Measurements from ENCODE around the gene TOB1.

Gene TOB1

GRCh38 chr17:50830352-50830751 is 35.8 kb downstream of the TOB1 start:
- no peak overlapping the region for H3K4me3 ChIP-seq (ENCODE audit: low read length)
- no peak for DNase-seq (ENCODE audit: low read depth)
- TF ChIP-seq, protein P1, sequence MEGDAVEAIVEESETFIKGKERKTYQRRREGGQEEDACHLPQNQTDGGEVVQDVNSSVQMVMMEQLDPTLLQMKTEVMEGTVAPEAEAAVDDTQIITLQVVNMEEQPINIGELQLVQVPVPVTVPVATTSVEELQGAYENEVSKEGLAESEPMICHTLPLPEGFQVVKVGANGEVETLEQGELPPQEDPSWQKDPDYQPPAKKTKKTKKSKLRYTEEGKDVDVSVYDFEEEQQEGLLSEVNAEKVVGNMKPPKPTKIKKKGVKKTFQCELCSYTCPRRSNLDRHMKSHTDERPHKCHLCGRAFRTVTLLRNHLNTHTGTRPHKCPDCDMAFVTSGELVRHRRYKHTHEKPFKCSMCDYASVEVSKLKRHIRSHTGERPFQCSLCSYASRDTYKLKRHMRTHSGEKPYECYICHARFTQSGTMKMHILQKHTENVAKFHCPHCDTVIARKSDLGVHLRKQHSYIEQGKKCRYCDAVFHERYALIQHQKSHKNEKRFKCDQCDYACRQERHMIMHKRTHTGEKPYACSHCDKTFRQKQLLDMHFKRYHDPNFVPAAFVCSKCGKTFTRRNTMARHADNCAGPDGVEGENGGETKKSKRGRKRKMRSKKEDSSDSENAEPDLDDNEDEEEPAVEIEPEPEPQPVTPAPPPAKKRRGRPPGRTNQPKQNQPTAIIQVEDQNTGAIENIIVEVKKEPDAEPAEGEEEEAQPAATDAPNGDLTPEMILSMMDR (conservative IDR thresholded peaks at IDR 0.05; ENCODE audit: low read length), result no peak

GRCh38 chr17:50829332-50829731 is 36.8 kb downstream of the TOB1 start:
- H3K4me3 ChIP-seq (ENCODE audit: low read length), result no peak overlapping the region
- no peak for DNase-seq (ENCODE audit: low read depth)
- TF ChIP-seq, protein P1 (conservative IDR thresholded peaks at IDR 0.05; ENCODE audit: low read length), result no peak

DNA sequence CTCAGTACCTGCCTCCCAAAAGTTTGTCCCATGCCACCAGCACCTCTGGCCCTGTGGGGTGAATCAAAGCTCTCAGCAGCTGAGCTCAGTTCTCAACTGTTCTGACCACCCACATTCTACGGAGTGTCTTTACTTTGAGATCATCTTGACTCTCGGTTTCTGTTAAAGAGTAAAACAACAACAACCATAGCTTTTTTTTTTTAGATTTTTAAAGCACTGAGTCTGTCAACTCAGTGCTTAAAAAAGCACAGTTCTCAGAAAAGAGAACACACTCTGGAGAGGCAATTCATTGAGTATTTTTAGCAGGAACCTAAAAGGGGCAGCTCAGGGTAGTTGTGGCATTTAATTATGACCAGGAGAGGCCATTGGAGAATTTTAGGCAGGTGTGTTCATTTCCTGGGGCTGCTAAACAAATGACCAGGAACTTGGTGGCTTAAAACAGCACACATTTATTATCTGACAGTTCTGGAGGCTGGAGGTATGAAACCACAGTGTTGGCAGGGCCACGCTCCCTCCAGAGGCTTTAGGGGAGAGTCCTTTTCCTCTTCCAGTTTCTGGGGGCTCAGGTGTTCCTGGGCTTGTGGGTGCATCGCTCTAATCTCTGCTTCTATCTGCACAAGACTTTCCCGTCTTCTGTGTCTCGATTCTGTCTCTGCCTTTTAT is 37.5 kb downstream of the TOB1 start:
- TF ChIP-seq, protein P1 (conservative IDR thresholded peaks at IDR 0.05; ENCODE audit: low read length), result no peak
- no peak for DNase-seq (ENCODE audit: low read depth)
- no peak overlapping the region for H3K4me3 ChIP-seq (ENCODE audit: low read length)

- no peak for DNase-seq (ENCODE audit: low read depth)
- TF ChIP-seq, protein P1 (conservative IDR thresholded peaks at IDR 0.05; ENCODE audit: low read length), result no peak
- H3K4me3 ChIP-seq (ENCODE audit: low read length), result no peak overlapping the region
Observed at GRCh38 chr17:50825188-50825587, 41.0 kb downstream of the TOB1 start.

- no peak overlapping the region for H3K4me3 ChIP-seq (ENCODE audit: low read length)
- TF ChIP-seq, protein P1 (conservative IDR thresholded peaks at IDR 0.05; ENCODE audit: low read length), result no peak
- no peak for DNase-seq (ENCODE audit: low read depth)
Observed at GRCh38 chr17:50824429-50824828, 41.7 kb downstream of the TOB1 start.

GRCh38 chr17:50822550-50822949 is 43.6 kb downstream of the TOB1 start:
- no peak overlapping the region for H3K4me3 ChIP-seq (ENCODE audit: low read length)
- no peak for DNase-seq (ENCODE audit: low read depth)
- TF ChIP-seq, protein P1 (conservative IDR thresholded peaks at IDR 0.05; ENCODE audit: low read length), result no peak

DNA sequence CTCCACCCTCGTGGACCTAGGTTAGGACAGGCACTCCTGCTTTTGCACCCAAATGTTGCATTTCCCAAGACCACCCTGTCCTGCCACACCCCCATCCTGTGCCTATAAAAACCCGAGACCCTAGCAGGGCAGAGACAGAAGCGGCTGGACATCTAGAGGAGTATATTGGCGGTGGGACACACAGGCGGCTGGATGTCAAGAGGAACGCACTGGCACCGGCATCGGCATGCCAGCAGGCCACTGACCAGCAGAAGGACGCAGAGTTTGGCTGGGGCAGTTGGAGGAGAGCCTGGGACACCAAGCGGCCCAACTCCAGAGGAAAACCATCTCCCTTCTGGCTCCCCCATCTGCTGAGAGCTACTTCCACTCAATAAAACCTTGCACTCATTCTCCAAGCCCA is 45.5 kb downstream of the TOB1 start:
- DNase-seq (ENCODE audit: low read depth), result no peak
- no peak overlapping the region for H3K4me3 ChIP-seq (ENCODE audit: low read length)
- TF ChIP-seq, protein P1 (conservative IDR thresholded peaks at IDR 0.05; ENCODE audit: low read length), result no peak

Measured in AG10803 (cell line).